ENCODE results near the gene HSD11B2.

HSD11B2 gene

DNA sequence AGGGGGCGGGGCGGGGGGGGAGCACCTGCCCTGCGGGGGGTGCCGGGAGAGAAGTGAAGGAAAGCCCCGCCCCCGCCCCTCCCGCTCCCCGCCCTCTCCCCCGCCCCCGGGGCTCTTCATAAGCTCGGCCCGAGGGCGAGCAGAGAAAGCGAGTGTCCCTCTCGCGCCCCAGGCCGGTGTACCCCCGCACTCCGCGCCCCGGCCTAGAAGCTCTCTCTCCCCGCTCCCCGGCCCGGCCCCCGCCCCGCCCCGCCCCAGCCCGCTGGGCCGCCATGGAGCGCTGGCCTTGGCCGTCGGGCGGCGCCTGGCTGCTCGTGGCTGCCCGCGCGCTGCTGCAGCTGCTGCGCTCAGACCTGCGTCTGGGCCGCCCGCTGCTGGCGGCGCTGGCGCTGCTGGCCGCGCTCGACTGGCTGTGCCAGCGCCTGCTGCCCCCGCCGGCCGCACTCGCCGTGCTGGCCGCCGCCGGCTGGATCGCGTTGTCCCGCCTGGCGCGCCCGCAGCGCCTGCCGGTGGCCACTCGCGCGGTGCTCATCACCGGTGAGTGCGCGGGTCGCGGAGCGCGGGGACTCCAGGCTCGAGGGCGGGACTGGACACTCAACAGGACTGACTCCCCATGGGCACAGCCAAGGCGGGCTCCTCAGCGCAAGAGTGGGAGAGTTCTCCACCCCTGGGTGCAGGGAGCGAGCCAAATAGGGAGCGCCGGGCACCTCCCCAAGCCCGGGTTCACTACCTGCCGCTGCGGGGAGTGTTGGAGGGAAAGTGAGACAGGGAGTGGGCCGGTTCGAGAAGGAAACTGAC lies at the start of gene HSD11B2:
Gene HSD11B2, plus strand, starts transcription at position 145 of the 798 bp plus-strand sequence. Its CDS starts 128 bp downstream, at position 273.
- no peak for DNase-seq

GRCh38 chr16:67383284-67383683 lies 47.6 kb upstream of the HSD11B2 start:
- DNase-seq: no peak

- DNase-seq: no peak
Observed at GRCh38 chr16:67384778-67385510, 46.0 kb upstream of the HSD11B2 start.

DNA sequence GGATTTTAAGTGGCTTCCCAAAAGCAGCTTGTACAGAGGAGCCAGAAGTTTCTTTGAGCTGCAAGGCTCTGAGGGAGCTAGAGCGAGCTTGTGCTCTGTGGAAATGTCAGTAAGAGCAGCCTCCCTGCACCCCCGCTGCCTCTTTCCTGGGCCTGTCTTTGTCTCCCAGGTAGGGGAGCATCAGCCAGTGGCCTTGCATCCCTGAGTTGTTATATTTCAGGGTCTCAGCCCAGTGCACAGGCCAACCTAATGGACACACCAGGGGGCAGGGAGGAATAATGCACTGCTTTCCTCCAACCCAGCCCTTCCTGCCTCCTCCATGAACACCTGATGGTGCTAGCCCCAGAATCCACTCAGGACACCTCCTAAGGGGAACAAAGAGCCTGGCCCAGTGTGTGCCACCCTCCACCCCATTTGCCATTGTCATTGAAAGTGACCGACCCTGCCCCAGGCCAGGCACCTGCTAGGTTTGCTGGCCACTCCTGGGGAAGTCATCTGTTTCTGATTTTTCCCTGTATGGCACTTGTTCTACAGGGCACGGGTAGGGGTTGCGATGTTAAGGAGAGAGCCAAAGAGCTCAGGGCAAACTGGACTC lies 44.0 kb upstream of the HSD11B2 start:
- no peak for DNase-seq

GRCh38 chr16:67387479-67388079 lies 43.3 kb upstream of the HSD11B2 start:
- no peak for DNase-seq

DNA sequence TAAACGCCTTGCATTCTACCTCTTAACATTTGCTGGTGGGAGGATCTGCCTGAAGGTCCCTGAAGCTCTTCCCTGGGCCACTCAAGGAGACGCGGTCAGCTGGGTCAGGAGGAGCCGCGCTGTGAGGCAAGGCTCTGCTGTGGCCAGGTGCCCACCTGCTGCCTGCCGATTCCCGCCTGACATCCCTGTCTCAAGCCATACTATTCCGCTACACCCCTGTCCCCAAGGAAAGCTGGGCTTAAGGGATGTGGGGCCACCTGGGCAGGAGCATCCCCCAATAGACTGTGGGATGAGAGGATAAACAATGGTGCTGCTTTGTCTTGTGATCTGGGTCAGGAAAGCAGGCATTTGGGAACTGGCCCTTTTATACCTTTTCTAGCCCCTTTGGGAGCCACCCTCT lies 42.7 kb upstream of the HSD11B2 start:
- no peak for DNase-seq

DNA sequence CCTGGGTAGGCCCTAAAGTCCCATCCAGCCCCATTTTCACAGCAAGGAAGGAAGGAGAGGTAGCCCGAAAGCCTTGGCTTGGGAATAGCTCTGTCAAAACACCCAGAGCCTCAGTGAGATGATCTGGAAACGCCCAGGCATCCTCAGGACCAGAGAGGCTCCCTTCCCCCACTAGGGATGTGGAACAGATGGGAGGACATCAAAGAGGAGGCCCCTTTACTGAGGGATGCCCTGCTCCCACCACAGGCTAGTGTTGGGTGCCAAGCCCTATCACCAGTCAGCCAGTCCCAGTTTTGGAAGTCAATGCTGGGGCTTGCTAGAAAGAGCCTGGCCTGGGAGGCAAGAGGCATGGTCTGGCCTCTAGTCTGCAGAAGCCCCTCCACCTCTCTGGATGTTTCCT lies 42.3 kb upstream of the HSD11B2 start:
- DNase-seq: no peak

- DNase-seq: no peak
Observed at GRCh38 chr16:67389911-67390815, 40.8 kb upstream of the HSD11B2 start.

DNA sequence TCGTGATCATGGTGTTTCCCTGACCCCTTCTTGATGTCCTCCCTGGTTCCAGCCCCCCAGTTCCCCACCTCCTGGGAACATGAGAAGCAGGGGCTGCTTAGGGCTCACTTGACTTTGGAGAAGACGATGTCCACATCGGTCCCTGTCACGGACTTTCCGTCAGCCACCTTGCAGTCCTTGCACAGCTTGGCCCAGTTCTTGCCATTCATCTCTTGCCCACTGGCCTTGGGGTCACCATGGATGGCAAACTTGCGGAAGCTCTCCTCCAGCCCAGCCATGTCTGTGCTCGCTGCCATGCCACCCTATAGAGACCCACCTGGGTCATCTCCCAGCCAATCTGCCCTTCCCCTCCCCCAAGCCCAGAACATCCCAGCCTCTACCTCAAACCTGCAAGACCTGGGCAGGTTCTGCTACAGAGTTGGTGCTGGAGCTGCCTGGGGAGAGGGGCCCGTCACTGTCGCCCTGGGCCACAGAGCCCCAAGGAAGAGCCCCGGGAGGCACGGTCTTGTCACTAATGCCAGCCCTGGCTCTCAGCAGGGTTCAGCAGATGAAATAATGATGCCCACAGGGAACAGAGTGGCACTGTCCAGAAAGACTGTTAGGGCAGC lies 40.0 kb upstream of the HSD11B2 start:
- DNase-seq: no peak

GRCh38 chr16:67391424-67392300 lies 39.3 kb upstream of the HSD11B2 start:
- no peak for DNase-seq

- no peak for DNase-seq
Observed at GRCh38 chr16:67392301-67393059, 38.4 kb upstream of the HSD11B2 start.

GRCh38 chr16:67393111-67393787 lies 37.7 kb upstream of the HSD11B2 start, which contains the start of gene TPPP3:
TPPP3 (minus strand) TSS chr16:67393498; CDS start chr16:67391111, 2,387 bp downstream.
- peak; percentile 28 for DNase-seq

DNA sequence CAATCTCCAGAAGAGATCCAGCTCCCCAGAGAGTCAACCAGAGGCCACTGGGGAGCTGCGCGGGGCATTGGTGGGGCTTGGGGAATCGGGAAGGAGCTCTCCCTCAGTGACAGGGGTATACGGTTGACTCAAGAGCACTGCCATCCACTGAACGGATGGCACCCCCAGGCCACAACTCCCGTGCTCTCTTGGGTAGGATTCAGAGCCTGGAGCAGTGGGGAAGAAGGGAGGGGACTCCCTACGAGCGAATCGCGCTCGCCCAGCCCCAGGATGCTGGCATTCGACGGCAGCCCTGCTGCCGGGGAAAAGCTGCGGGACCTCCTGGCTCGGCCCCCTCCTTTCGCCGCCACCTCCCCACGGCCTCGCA lies 37.1 kb upstream of the HSD11B2 start:
- DNase-seq: no peak

DNA sequence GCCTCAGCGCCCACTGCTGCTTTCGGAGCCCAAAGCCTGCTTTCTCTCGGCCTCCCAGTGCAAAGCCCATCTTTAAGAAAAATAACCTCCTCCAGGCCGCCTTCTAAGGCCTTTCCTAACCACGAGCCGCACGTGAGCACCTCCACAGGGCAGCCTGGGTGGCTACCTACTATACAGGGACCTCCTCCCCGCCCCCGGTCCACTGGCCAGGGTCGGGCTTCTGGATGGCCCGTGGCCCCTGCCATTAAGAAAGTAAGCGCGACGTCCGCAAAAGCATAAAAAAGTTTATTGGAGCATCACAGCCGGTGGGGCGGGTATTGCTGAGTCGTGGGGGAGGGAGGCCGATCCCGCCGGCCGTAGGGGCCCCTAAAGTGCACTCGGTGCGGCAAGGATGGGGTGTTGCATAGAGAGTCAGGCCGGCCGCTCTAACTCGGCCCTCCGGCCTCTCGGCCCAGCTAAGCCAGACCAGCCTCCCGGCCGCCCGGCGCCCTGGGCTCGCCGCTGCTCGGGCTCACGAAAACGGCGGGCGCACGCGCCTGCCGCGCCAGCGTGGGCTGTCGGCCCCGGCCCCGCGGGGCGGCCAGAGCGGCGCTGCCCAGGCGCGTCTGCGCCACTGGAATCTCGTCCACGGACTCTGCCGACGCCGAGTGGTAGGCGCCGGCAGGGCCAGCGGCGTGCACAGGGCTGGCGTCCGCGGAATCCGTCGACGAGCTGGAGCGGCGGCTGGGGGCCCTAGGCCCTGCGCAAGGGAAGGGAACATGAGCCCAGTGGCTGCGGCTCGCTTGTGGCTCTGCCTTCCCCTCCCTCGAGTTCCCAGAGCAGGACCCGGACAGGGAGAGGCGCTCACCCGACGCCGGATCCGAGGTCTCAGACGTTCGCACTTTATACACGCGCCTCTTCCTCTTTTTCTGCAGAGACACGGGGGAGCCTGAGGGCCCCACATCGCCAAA lies 36.5 kb upstream of the HSD11B2 start:
- no peak for DNase-seq

DNA sequence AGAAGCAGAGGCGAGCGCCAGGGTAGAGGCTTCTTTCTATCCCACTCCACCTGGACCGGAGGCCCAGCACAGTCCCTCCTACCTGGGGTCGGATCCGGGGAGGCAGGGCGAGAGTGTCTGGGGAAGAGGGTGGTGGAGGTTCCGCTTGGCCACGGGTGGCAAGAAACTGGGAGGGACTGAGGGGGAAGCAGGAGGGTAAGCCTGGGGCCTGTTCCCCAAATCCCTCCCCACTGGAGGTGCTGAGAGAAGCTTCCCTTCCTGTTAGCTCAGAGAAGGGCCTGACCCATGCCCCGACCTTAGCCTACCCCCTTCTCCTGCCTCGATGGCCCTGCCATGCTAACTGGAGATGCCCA lies 35.8 kb upstream of the HSD11B2 start:
- no peak for DNase-seq

DNA sequence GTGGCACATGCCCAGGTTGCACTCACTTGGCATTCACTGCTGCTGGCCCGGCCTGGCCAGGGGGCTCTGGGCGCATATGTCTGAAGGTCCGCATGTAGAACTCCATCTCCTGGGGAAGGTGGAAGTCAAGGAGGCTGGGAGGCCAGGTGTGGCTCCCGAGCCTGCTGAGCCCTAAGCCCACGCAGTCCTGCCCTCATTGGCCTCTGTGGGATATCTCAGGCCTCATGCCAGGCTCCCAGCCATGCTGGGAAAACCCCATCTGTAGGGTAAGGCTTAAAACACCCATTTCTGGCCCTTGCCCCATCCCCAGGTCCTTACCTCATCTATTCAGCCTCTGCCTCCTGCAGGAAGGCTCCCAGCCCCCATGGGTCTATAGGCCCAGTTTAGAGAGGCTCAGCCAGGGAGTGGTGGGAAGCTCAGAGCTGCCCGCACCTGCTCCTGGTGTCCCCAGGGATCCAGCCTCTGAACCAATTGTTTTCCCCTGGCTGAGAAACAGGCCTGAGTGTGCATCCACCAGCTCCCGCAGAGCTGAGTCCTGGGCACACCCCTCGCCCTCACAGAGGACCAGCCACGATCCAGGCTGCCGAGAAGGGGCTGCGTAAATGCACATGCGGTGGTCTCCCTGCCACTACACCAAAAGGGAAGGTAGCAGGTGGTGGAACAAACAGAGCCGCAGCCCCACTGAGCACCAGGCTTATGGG lies 35.3 kb upstream of the HSD11B2 start:
- DNase-seq: no peak

DNA sequence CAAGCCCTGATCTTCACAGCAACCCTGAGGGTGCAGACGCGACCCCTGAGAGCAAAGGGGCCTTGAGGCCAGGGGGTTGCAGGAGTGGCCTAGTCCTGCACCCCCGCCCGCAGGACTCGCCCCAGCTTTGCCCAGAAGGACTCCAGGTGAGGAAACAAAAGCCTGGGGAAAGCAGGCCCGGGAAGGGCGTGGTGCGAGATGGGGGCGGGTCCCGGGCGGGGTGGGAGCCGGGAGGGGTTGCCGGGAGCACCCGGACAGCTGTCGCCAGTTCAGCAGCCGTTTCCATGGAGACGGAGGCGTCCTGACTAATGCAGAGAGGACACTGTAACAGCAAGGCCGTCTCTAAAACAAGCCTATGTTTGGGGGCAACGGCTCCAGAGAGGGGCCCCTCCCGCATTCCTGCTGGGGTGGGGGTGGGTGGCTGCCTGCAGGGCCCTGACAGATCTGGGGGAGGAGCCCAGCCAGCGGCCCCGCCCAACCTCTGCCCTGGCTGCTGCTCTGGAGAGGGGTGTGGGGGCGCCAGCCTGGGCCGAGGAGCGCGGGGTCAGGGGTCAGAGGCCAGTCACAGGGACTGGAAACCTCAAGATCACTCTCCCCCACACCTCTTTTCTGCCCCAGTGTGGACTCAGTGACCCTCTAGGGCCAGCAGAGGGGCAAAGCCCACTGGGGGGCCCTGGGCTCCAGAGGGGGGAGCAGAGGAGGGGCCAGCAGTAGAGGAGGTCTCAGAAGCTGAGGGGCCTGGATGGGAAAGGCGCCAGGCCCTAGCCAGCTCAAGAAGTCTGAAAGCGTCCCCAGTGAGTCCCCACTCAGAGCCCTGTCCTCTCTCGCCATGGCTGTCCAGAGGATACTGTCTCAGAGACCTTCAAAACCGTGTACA lies 34.5 kb upstream of the HSD11B2 start:
- no peak for DNase-seq
